Upper lobe of left lung (tissue), 4 donors: Measurements from ENCODE around the gene ITM2C.

Experiments
- EP300 ChIP-seq, 4 donors: sonication (generic); formaldehyde crosslinking; IDR thresholded peaks; one replicate each; pipeline ENCODE4 v1.5.1; 2017; ENCODE audit warnings: antibody characterized with exemption in 4 of 4, control low read depth in 2 of 4
- POLR2A ChIP-seq, 4 donors: fragments of 450-650 bp; IDR thresholded peaks; one replicate each; pipeline ENCODE4 v1.5.1; 2016 to 2017; ENCODE audit warnings: antibody characterized with exemption in 4 of 4, mild to moderate bottlenecking in 2 of 4
- POLR2AphosphoS5 ChIP-seq, 2 donors: sonication (generic); formaldehyde crosslinking; IDR thresholded peaks; one replicate each; pipeline ENCODE4 v1.5.1; 2017; ENCODE audit warnings: antibody characterized with exemption in 2 of 2
- TF ChIP-seq, protein P1 (sequence below), 6 experiments: fragments of 450-650 bp in 4 of 6; fragments of 200-600 bp in 2 of 6; sonication (generic) in 2 of 6; IDR thresholded peaks; one replicate each; pipeline ENCODE4 v1.5.1; 2016 to 2019; ENCODE audit warnings: antibody characterized with exemption in 6 of 6

DNA sequence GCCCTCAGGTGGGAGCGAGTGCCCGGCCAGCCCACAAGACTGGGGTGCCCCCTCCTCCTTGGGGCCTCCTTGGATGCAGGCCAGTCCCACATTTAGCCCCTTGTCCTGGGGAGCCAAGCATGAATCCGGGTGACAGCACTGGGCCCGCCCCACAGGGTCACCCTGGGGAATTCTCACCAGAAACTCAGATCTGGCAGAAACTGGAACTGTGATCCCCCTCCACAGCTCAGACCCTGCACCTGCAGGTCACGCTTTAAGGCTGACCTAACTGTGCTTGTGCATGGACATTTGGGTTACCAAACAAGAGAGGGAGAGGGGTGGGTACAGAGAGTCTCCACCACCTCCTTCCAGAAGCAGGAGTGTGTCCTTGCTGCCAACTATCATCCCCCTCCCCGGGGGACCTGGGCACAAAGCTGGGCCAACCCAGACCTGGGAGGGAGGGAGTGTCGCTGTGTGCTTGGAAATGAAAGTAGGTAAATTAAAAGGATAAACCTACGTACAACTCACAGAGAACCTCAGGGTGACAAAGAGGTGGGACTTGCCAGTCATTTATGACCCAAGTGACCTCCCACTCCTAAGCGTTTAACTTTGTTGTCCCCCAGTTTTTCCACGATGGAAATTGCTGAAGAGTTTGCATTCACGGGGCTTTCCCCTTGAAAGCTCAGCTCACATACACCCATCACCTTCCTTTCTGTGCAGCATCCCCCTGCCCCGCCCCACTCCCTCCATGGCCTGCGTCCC, 9.1 kb downstream of the ITM2C start:
- TF ChIP-seq POLR2AphosphoS5 (IDR thresholded peaks at IDR 0.05): no peak
- TF ChIP-seq, protein P1, sequence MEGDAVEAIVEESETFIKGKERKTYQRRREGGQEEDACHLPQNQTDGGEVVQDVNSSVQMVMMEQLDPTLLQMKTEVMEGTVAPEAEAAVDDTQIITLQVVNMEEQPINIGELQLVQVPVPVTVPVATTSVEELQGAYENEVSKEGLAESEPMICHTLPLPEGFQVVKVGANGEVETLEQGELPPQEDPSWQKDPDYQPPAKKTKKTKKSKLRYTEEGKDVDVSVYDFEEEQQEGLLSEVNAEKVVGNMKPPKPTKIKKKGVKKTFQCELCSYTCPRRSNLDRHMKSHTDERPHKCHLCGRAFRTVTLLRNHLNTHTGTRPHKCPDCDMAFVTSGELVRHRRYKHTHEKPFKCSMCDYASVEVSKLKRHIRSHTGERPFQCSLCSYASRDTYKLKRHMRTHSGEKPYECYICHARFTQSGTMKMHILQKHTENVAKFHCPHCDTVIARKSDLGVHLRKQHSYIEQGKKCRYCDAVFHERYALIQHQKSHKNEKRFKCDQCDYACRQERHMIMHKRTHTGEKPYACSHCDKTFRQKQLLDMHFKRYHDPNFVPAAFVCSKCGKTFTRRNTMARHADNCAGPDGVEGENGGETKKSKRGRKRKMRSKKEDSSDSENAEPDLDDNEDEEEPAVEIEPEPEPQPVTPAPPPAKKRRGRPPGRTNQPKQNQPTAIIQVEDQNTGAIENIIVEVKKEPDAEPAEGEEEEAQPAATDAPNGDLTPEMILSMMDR (IDR thresholded peaks at IDR 0.05): no peak
- TF ChIP-seq POLR2A (IDR thresholded peaks at IDR 0.05): no peak
- no peak for TF ChIP-seq EP300 (IDR thresholded peaks at IDR 0.05)
